CD8-positive, alpha-beta memory T cell (primary cell): ENCODE measurements around the gene CCDC170. TPM values are rescaled to one million over a fixed set of nuclear protein-coding genes. Genes with fewer than 3 reads are reported as not detected.
A peak's percentile ranks its signal among the peaks of the same experiment; 100 is the strongest.

ENCODE experiments used
- CTCF ChIA-PET: fragments of 350-600 bp; sonication (Branson Sonifier 250); formaldehyde crosslinking; loops from one replicate; lab custom pipeline; 2021; ENCODE audit warnings: antibody characterized with exemption; lab: Charles Lee
- POLR2A ChIA-PET: fragments of 350-600 bp; sonication (Branson Sonifier 250); formaldehyde crosslinking; loops from one replicate; lab custom pipeline; 2021; ENCODE audit warnings: antibody characterized with exemption; lab: Charles Lee
- DNase-seq, 5 donors: peaks; one replicate each; pipeline versions ENCODE4 v3.0.0 to v3.0.0-alpha.2; 2020 to 2022; ENCODE audit warnings: mixed read lengths in 1 of 5
- H3K27ac ChIP-seq: one replicate; pipeline ENCODE4 v1.7.0; 2013; ENCODE audit warnings: low read depth, mild to moderate bottlenecking, low read length, moderate library complexity
- H3K27me3 ChIP-seq: 2 replicates; pipeline ENCODE4 v1.7.0; 2013; ENCODE audit warnings: low read length, mild to moderate bottlenecking; ENCODE audit not compliant: insufficient read depth, poor library complexity, severe bottlenecking
- H3K36me3 ChIP-seq: 2 replicates; pipeline ENCODE4 v1.7.0; 2013; ENCODE audit warnings: mild to moderate bottlenecking, low read length, moderate library complexity; ENCODE audit not compliant: insufficient read depth
- H3K4me1 ChIP-seq: 2 replicates; pipeline ENCODE4 v1.7.0; 2013; ENCODE audit warnings: mild to moderate bottlenecking, low read length, moderate library complexity; ENCODE audit not compliant: insufficient read depth
- H3K4me3 ChIP-seq: 2 replicates; pipeline ENCODE4 v1.7.0; 2013; ENCODE audit warnings: mild to moderate bottlenecking, low read length
- H3K9me3 ChIP-seq: 2 replicates; pipeline ENCODE4 v1.7.0; 2013; ENCODE audit warnings: mild to moderate bottlenecking, low read length
- H3K27ac Mint-ChIP-seq, 8 donors: one replicate each; pipeline ENCODE4 v1.8.0; 2020 to 2021; ENCODE audit warnings: mixed read lengths in 8 of 8, mild to moderate bottlenecking in 6 of 8, inconsistent platforms in 3 of 8, moderate library complexity in 3 of 8
- H3K27me3 Mint-ChIP-seq, 2 donors: one replicate each; pipeline ENCODE4 v1.8.0; 2020 to 2021; ENCODE audit warnings: mixed read lengths in 2 of 2, mild to moderate bottlenecking in 1 of 2, moderate library complexity in 1 of 2
- H3K36me3 Mint-ChIP-seq, 3 donors: one replicate each; pipeline ENCODE4 v1.8.0; 2020 to 2021; ENCODE audit warnings: mixed read lengths in 3 of 3, inconsistent platforms in 1 of 3, mild to moderate bottlenecking in 1 of 3
- H3K4me1 Mint-ChIP-seq, 3 donors: one replicate each; pipeline ENCODE4 v1.8.0; 2020 to 2021; ENCODE audit warnings: mixed read lengths in 3 of 3, inconsistent platforms in 1 of 3, mild to moderate bottlenecking in 1 of 3
- H3K4me3 Mint-ChIP-seq, 7 donors: one replicate each; pipeline ENCODE4 v1.8.0; 2020 to 2021; ENCODE audit warnings: mixed read lengths in 7 of 7, mild to moderate bottlenecking in 6 of 7, moderate library complexity in 4 of 7, inconsistent platforms in 2 of 7
- H3K9me3 Mint-ChIP-seq, 5 donors: one replicate each; pipeline ENCODE4 v1.8.0; 2020 to 2022; ENCODE audit warnings: mixed read lengths in 5 of 5, mild to moderate bottlenecking in 3 of 5, moderate library complexity in 2 of 5, inconsistent platforms in 1 of 5
- polyA plus RNA-seq: library from polyadenylated mRNA; unstranded; fragments of 300-500 nt; fragmentation: Illumina TruSeq; gene quantifications from one replicate; pipeline ENCODE4 v1.2.3, GENCODE V29; 2021
- total RNA-seq, 2 experiments: library from RNA; stranded (reverse); gene quantifications; one replicate each; pipeline ENCODE4 v1.2.3, GENCODE V29; 2021

The CCDC170 gene
- total and polyA plus RNA-seq, 3 experiments from 2014 or later = not detected

- Mint-ChIP-seq H3K27ac (no peak overlapping the region), H3K27me3 (no peaks in the 10 kb centered on the region), H3K4me1 (peaks cover 19 to 29% (median 27%) of the 10 kb centered on the region in 3 donors), H3K36me3 (no peaks in the 10 kb centered on the region), H3K4me3 (no peak overlapping the region), H3K9me3 (no peaks in the 10 kb centered on the region)
- no peak overlapping the region for H3K4me3 ChIP-seq
- no peak for DNase-seq
- H3K27me3 ChIP-seq = no peaks in the 10 kb centered on the region
- ChIA-PET POLR2A (interaction anchor here (0.7 kb wide), 1 partner anchor 22 kb away, joined by 3 read pairs; no protein-coding TSS in a partner anchor), CTCF (interaction anchor here (1.9 kb wide), 2 partner anchors 89 to 154 kb away, joined by 4 to 5 read pairs; no protein-coding TSS in a partner anchor)
- no peaks in the 10 kb centered on the region for H3K9me3 ChIP-seq
- H3K4me1 ChIP-seq = peaks cover 12% of the 10 kb centered on the region
- H3K36me3 ChIP-seq = no peaks in the 10 kb centered on the region
- H3K27ac ChIP-seq = no peak overlapping the region
Measured at GRCh38 chr6:151478670-151479069, 15.1 kb upstream of the CCDC170 start.

- CTCF ChIA-PET = no interaction called here
- H3K27ac Mint-ChIP-seq = peak overlapping the region in 7 of 8 donors; percentile 18 to 87 (median 83)
- POLR2A ChIA-PET = no interaction called here
- Histone ChIP-seq H3K4me1 (peaks cover 5% of the 10 kb centered on the region), H3K9me3 (no peaks in the 10 kb centered on the region), H3K27ac (no peak overlapping the region), H3K36me3 (no peaks in the 10 kb centered on the region), H3K4me3 (no peak overlapping the region), H3K27me3 (no peaks in the 10 kb centered on the region)
- H3K4me3 Mint-ChIP-seq = peak overlapping the region in 3 of 7 donors; percentile 26 to 59 (median 34)
- peaks cover 13 to 22% (median 19%) of the 10 kb centered on the region in 3 donors for H3K4me1 Mint-ChIP-seq
- no peaks in the 10 kb centered on the region for H3K9me3 Mint-ChIP-seq
- peaks cover 0 to 1% of the 10 kb centered on the region in 2 donors for H3K27me3 Mint-ChIP-seq
- H3K36me3 Mint-ChIP-seq = peaks cover 0 to 2% (median 0%) of the 10 kb centered on the region in 3 donors
- DNase-seq = no peak
Measured at GRCh38 chr6:151481786-151482185, 12.0 kb upstream of the CCDC170 start.

GRCh38 chr6:151482290-151482689 lies 11.5 kb upstream of the CCDC170 start:
- H3K4me1 ChIP-seq = peaks cover 5% of the 10 kb centered on the region
- ChIA-PET POLR2A (no interaction called here), CTCF (no interaction called here)
- H3K4me3 ChIP-seq = peak overlapping the region; percentile 9
- H3K9me3 ChIP-seq = no peaks in the 10 kb centered on the region
- H3K27me3 Mint-ChIP-seq = peaks cover 0 to 1% of the 10 kb centered on the region in 2 donors
- H3K4me3 Mint-ChIP-seq = peak overlapping the region; percentile 12 to 84 (median 75)
- no peaks in the 10 kb centered on the region for H3K27me3 ChIP-seq
- H3K4me1 Mint-ChIP-seq = peaks cover 13 to 22% (median 19%) of the 10 kb centered on the region in 3 donors
- H3K27ac Mint-ChIP-seq = peak overlapping the region; percentile 84 to 98 (median 94)
- H3K9me3 Mint-ChIP-seq = no peaks in the 10 kb centered on the region
- H3K36me3 ChIP-seq = no peaks in the 10 kb centered on the region
- H3K27ac ChIP-seq = no peak overlapping the region
- H3K36me3 Mint-ChIP-seq = peaks cover 0 to 4% (median 0%) of the 10 kb centered on the region in 3 donors
- DNase-seq = no peak

- no peak overlapping the region for H3K4me3 ChIP-seq
- H3K27ac ChIP-seq = no peak overlapping the region
- no peaks in the 10 kb centered on the region for H3K9me3 ChIP-seq
- DNase-seq = no peak
- H3K4me1 ChIP-seq = peaks cover 5% of the 10 kb centered on the region
- no peaks in the 10 kb centered on the region for H3K27me3 ChIP-seq
- H3K9me3 Mint-ChIP-seq = no peaks in the 10 kb centered on the region
- H3K4me3 Mint-ChIP-seq = peak overlapping the region in 1 of 7 donors; percentile 56
- POLR2A ChIA-PET = no interaction called here
- H3K4me1 Mint-ChIP-seq = peaks cover 13 to 22% (median 19%) of the 10 kb centered on the region in 3 donors
- no peaks in the 10 kb centered on the region for H3K36me3 ChIP-seq
- CTCF ChIA-PET = interaction anchor here (0.8 kb wide), 1 partner anchor 159 kb away, joined by 3 read pairs; no protein-coding TSS in a partner anchor
- peaks cover 0 to 1% of the 10 kb centered on the region in 2 donors for H3K27me3 Mint-ChIP-seq
- H3K27ac Mint-ChIP-seq = peak overlapping the region in 1 of 8 donors; percentile 14
- peaks cover 0 to 4% (median 0%) of the 10 kb centered on the region in 3 donors for H3K36me3 Mint-ChIP-seq
Measured at GRCh38 chr6:151483994-151484393, 9.8 kb upstream of the CCDC170 start.

GRCh38 chr6:151488226-151488625 lies 5.6 kb upstream of the CCDC170 start:
- ChIA-PET CTCF (no interaction called here), POLR2A (no interaction called here)

GRCh38 chr6:151490996-151491395 lies 2.8 kb upstream of the CCDC170 start:
- Mint-ChIP-seq H3K4me3 (no peak overlapping the region), H3K9me3 (no peaks in the 10 kb centered on the region), H3K36me3 (peaks cover 0 to 2% (median 0%) of the 10 kb centered on the region in 3 donors), H3K27me3 (peaks cover 31 to 42% of the 10 kb centered on the region in 2 donors), H3K4me1 (peaks cover 8 to 14% (median 12%) of the 10 kb centered on the region in 3 donors), H3K27ac (peak overlapping the region in 1 of 8 donors; percentile 4)
- ChIA-PET POLR2A (no interaction called here), CTCF (no interaction called here)
- DNase-seq = no peak
- Histone ChIP-seq H3K27ac (no peak overlapping the region), H3K4me3 (no peak overlapping the region), H3K4me1 (peaks cover 10% of the 10 kb centered on the region), H3K9me3 (no peaks in the 10 kb centered on the region), H3K27me3 (peaks cover 17% of the 10 kb centered on the region), H3K36me3 (no peaks in the 10 kb centered on the region)

More at GRCh38 chr6:151488226-151488625, 5.6 kb upstream of the CCDC170 start:
- DNase-seq = no peak
- no peak overlapping the region for H3K4me3 Mint-ChIP-seq
- Histone ChIP-seq H3K27me3 (peaks cover 2% of the 10 kb centered on the region), H3K36me3 (no peaks in the 10 kb centered on the region), H3K4me1 (no peaks in the 10 kb centered on the region), H3K4me3 (no peak overlapping the region), H3K9me3 (no peaks in the 10 kb centered on the region), H3K27ac (no peak overlapping the region)
- H3K27me3 Mint-ChIP-seq = peaks cover 14 to 20% of the 10 kb centered on the region in 2 donors
- H3K27ac Mint-ChIP-seq = no peak overlapping the region
- H3K36me3 Mint-ChIP-seq = peaks cover 0 to 4% (median 0%) of the 10 kb centered on the region in 3 donors
- no peaks in the 10 kb centered on the region for H3K9me3 Mint-ChIP-seq
- H3K4me1 Mint-ChIP-seq = peaks cover 0 to 2% (median under 1%) of the 10 kb centered on the region in 3 donors

GRCh38 chr6:151493161-151493803 lies 535 bp upstream of the CCDC170 start:
- peaks cover 9 to 14% (median 12%) of the 10 kb centered on the region in 3 donors for H3K4me1 Mint-ChIP-seq
- no peaks in the 10 kb centered on the region for H3K36me3 Mint-ChIP-seq
- H3K27ac Mint-ChIP-seq = no peak overlapping the region
- Histone ChIP-seq H3K4me3 (no peak overlapping the region), H3K4me1 (peaks cover 10% of the 10 kb centered on the region), H3K27ac (no peak overlapping the region), H3K27me3 (peaks cover 17% of the 10 kb centered on the region), H3K9me3 (no peaks in the 10 kb centered on the region), H3K36me3 (no peaks in the 10 kb centered on the region)
- H3K27me3 Mint-ChIP-seq = peaks cover 40 to 57% of the 10 kb centered on the region in 2 donors
- POLR2A ChIA-PET = no interaction called here
- H3K4me3 Mint-ChIP-seq = peak overlapping the region in 4 of 7 donors; percentile 9 to 56 (median 25)
- DNase-seq = no peak
- H3K9me3 Mint-ChIP-seq = no peaks in the 10 kb centered on the region
- CTCF ChIA-PET = no interaction called here

GRCh38 chr6:151494235-151494935 lies 568 bp downstream of the CCDC170 start:
- peak in 1 of 5 donors; percentile 7 for DNase-seq
- Mint-ChIP-seq H3K27ac (no peak overlapping the region), H3K9me3 (no peaks in the 10 kb centered on the region), H3K4me3 (peak overlapping the region; percentile 23 to 87 (median 67)), H3K36me3 (no peaks in the 10 kb centered on the region), H3K27me3 (peaks cover 40 to 57% of the 10 kb centered on the region in 2 donors), H3K4me1 (peaks cover 10 to 14% (median 12%) of the 10 kb centered on the region in 3 donors)
- H3K9me3 ChIP-seq = no peaks in the 10 kb centered on the region
- H3K27me3 ChIP-seq = peaks cover 17% of the 10 kb centered on the region
- CTCF ChIA-PET = no interaction called here
- POLR2A ChIA-PET = no interaction called here
- H3K4me3 ChIP-seq = no peak overlapping the region
- H3K36me3 ChIP-seq = no peaks in the 10 kb centered on the region
- H3K27ac ChIP-seq = no peak overlapping the region
- peaks cover 10% of the 10 kb centered on the region for H3K4me1 ChIP-seq
